Inflammatory macrophage treated with lipopolysaccharide for 4 hours (primary cell): ENCODE results near the gene ZBTB46.
"Not testable (repeated sequence)": the region's sequence is repeated elsewhere in the genome, so short reads cannot be mapped to it uniquely, and the experiment has no call there.

Source experiments
- DNase-seq: peaks from one replicate; pipeline ENCODE4 v3.0.0-alpha.2; 2020

ZBTB46 gene

GRCh38 chr20:63785691-63786131, 45.4 kb downstream of the ZBTB46 start:
- no peak for DNase-seq

- no peak for DNase-seq
Observed at GRCh38 chr20:63783970-63784369, 47.1 kb downstream of the ZBTB46 start.

GRCh38 chr20:63782521-63782971, 48.5 kb downstream of the ZBTB46 start:
- no peak for DNase-seq

- DNase-seq: no peak
Observed at GRCh38 chr20:63782051-63782471, 49.0 kb downstream of the ZBTB46 start.

- DNase-seq: no peak
Observed at GRCh38 chr20:63781181-63781580, 49.9 kb downstream of the ZBTB46 start.

- DNase-seq: no peak
Observed at GRCh38 chr20:63778857-63779256, 52.2 kb downstream of the ZBTB46 start.

- DNase-seq: no peak
Observed at GRCh38 chr20:63778034-63778752, 52.9 kb downstream of the ZBTB46 start.

- no peak for DNase-seq
Observed at GRCh38 chr20:63777614-63778013, 53.5 kb downstream of the ZBTB46 start.

- not testable (repeated sequence) for DNase-seq
Observed at GRCh38 chr20:63776875-63777274, 54.2 kb downstream of the ZBTB46 start.

GRCh38 chr20:63775096-63775978, 55.7 kb downstream of the ZBTB46 start:
- DNase-seq: peak; percentile 8

GRCh38 chr20:63774306-63774705, 56.8 kb downstream of the ZBTB46 start:
- DNase-seq: no peak

GRCh38 chr20:63773571-63774241, 57.4 kb downstream of the ZBTB46 start:
- no peak for DNase-seq

GRCh38 chr20:63772781-63773518, 58.1 kb downstream of the ZBTB46 start:
- DNase-seq: no peak

GRCh38 chr20:63771046-63771707, 59.9 kb downstream of the ZBTB46 start:
- DNase-seq: no peak

GRCh38 chr20:63769891-63770474, 61.1 kb downstream of the ZBTB46 start:
- DNase-seq: no peak

- no peak for DNase-seq
Observed at GRCh38 chr20:63768591-63769515, 62.2 kb downstream of the ZBTB46 start.

- DNase-seq: no peak
Observed at GRCh38 chr20:63767886-63768285, 63.2 kb downstream of the ZBTB46 start.

- no peak for DNase-seq
Observed at GRCh38 chr20:63767456-63767855, 63.6 kb downstream of the ZBTB46 start.

GRCh38 chr20:63766695-63767426, 64.2 kb downstream of the ZBTB46 start:
- no peak for DNase-seq

GRCh38 chr20:63765902-63766301, 65.2 kb downstream of the ZBTB46 start:
- DNase-seq: no peak
